Heart right ventricle (tissue), 16 donors: ENCODE data around the gene GPR45. TPM values are rescaled to one million over a fixed set of nuclear protein-coding genes. Genes with fewer than 3 reads are reported as not detected.

Experiments used
- ATAC-seq, 8 donors: fragments of 200-7000 bp; cut with Tn5 transposase; one replicate each; pipeline ENCODE4 v1.9.1; 2020; ENCODE audit warnings: mild to moderate bottlenecking in 8 of 8, moderate library complexity in 8 of 8, moderate number of reproducible peaks in 1 of 8
- DNase-seq, 2 donors: peaks; one replicate each; pipeline ENCODE4 v3.0.0-alpha.2; 2020
- H3K27ac ChIP-seq, 10 donors: fragments of 200-600 bp; sonication (generic) in 2 of 10; one replicate each; pipeline versions ENCODE4 v1.5.0 to v1.8.0; 2020 to 2022; ENCODE audit warnings: mild to moderate bottlenecking in 3 of 10
- H3K27me3 ChIP-seq, 7 donors: fragments of 200-600 bp; one replicate each; pipeline ENCODE4 v1.8.0; 2021 to 2022; ENCODE audit warnings: mild to moderate bottlenecking in 2 of 7
- H3K36me3 ChIP-seq, 9 donors: fragments of 200-600 bp; sonication (generic) in 1 of 9; one replicate each; pipeline versions ENCODE4 v1.5.0 to v1.8.0; 2020 to 2022; ENCODE audit warnings: mild to moderate bottlenecking in 2 of 9
- H3K4me1 ChIP-seq, 9 donors: fragments of 200-600 bp; sonication (generic) in 1 of 9; one replicate each; pipeline versions ENCODE4 v1.5.0 to v1.8.0; 2020 to 2022; ENCODE audit warnings: mild to moderate bottlenecking in 4 of 9
- H3K4me3 ChIP-seq, 10 donors: fragments of 200-600 bp; sonication (generic) in 2 of 10; one replicate each; pipeline versions ENCODE4 v1.5.0 to v1.8.0; 2020 to 2022; ENCODE audit warnings: mild to moderate bottlenecking in 7 of 10, moderate library complexity in 2 of 10
- H3K9me3 ChIP-seq, 11 donors: fragments of 200-600 bp in 10 of 11; sonication (generic) in 2 of 11; one replicate each; pipeline versions ENCODE4 v1.5.0 to v1.8.0; 2013 to 2022; ENCODE audit warnings: mild to moderate bottlenecking in 2 of 11, control low read depth in 1 of 11, moderate library complexity in 1 of 11
- WGBS, 2 donors: extraction: QIAGEN DNeasy Blood & Tissue Kit; methylation state at CpG; one replicate each; pipeline ENCODE4 v1.1.7; 2013; ENCODE audit warnings: inconsistent platforms in 1 of 2; 5-methylcytosine and 5-hydroxymethylcytosine counted together
- intact Hi-C, 10 donors: fragments of 100-400 bp; cut with DNase I; formaldehyde crosslinking; loops; one replicate each; pipeline versions ENCODE4 v1.11.1 to v1.14.2; 2022
- polyA plus RNA-seq, 2 donors: library from polyadenylated mRNA; stranded (reverse); fragments of 200-250 nt; gene quantifications; one replicate each; pipeline ENCODE4 v1.2.3, GENCODE V29; 2013
- total RNA-seq, 10 donors: library from RNA; stranded (reverse); fragmentation: NEBNext Ultra II Directional in 3 of 10; extraction: Animal tissue kit (Norgen Biotek cat#: 25700) in 3 of 10; gene quantifications; one replicate each; pipeline versions ENCODE4 v1.2.1 to v1.2.4, GENCODE V29; 2021 to 2023
- TF ChIP-seq, protein P1 (sequence below), 9 donors: fragments of 200-600 bp; sonication (generic) in 2 of 9; IDR thresholded peaks; one replicate each; pipeline versions ENCODE4 v1.5.0 to v1.8.0; 2021 to 2022; ENCODE audit warnings: antibody characterized with exemption in 9 of 9, mild to moderate bottlenecking in 5 of 9, moderate library complexity in 1 of 9
- donor health status: Arrhythmogenic right ventricular cardiomyopathy.
- donor health status: ischemic (EF 13 %, LVEDD 7.1; RV severe dilation, severe dysfunction).
- donor health status: healthy with polysubstance abuse.
- donor health status: DM: no; HTN: yes; CAD: no.
- donor health status: DM: no; HTN: no; CAD: no.
- donor health status: ischemic (EF 25% LVEDD 6.9; RV normal size, moderate dysfunction).
- donor health status: ischemic (EF 25% LVEDD 5.7; RV mildly dilated, moderate dysfunction).
- donor health status: healthy.
- donor health status: DM: yes; HTN: yes; CAD: no.
- donor health status: Ischemic cardiomyopathy.
- donor health status: ischemic (EF 35%, LVEDD 5.7; RV mildly dilated, moderate dysfunction).
- donor health status: nonischemic (EF 11% LVEDD 7.7; RV severe dilation, severe dysfunction).
- donor health status: DM: yes; HTN: yes; CAD: no.
- donor health status: PGD.
- donor health status: ischemic (EF 29% LVEDD 5.4; RV normal size, mild dysfunction).
- donor health status: nonischemic (EF 23%, LVEDD 6.1; RV moderate dilation, normal function).

GPR45 gene
- total and polyA plus RNA-seq, 12 donors, result not detected

DNA sequence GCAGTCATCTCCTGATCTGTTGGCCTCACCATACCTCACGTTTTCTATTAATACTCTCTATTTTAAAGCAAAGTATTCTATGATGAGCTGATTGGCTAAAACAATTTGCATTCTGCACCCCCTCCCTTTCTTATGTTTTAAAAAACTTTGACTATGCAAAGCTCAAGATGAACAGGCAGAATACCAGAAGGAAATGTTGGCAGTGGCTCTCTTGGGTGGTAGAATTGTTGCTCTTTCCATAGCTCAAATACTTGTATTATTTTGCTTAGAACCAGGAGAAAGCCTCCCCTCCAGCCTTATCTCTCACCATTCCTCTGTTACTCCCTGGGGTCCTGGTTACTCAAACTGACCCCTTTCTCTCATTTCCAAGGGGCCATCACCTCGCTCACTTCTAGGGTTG, 14.4 kb downstream of the GPR45 start:
- no peaks in the 10 kb centered on the region for H3K27me3 ChIP-seq
- H3K4me1 ChIP-seq, result no peaks in the 10 kb centered on the region
- no peaks in the 10 kb centered on the region for H3K9me3 ChIP-seq
- DNase-seq (no peak), ATAC-seq (no peak)
- H3K36me3 ChIP-seq, result no peaks in the 10 kb centered on the region
- TF ChIP-seq, protein P1, sequence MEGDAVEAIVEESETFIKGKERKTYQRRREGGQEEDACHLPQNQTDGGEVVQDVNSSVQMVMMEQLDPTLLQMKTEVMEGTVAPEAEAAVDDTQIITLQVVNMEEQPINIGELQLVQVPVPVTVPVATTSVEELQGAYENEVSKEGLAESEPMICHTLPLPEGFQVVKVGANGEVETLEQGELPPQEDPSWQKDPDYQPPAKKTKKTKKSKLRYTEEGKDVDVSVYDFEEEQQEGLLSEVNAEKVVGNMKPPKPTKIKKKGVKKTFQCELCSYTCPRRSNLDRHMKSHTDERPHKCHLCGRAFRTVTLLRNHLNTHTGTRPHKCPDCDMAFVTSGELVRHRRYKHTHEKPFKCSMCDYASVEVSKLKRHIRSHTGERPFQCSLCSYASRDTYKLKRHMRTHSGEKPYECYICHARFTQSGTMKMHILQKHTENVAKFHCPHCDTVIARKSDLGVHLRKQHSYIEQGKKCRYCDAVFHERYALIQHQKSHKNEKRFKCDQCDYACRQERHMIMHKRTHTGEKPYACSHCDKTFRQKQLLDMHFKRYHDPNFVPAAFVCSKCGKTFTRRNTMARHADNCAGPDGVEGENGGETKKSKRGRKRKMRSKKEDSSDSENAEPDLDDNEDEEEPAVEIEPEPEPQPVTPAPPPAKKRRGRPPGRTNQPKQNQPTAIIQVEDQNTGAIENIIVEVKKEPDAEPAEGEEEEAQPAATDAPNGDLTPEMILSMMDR (IDR thresholded peaks at IDR 0.05), result no peak
- H3K4me3 ChIP-seq, result no peak overlapping the region
- no peak overlapping the region for H3K27ac ChIP-seq
- intact Hi-C loops, result no loop called here
- 83% methylated on average over 2 of the region's 2 CpGs for WGBS, 2 donors

DNA sequence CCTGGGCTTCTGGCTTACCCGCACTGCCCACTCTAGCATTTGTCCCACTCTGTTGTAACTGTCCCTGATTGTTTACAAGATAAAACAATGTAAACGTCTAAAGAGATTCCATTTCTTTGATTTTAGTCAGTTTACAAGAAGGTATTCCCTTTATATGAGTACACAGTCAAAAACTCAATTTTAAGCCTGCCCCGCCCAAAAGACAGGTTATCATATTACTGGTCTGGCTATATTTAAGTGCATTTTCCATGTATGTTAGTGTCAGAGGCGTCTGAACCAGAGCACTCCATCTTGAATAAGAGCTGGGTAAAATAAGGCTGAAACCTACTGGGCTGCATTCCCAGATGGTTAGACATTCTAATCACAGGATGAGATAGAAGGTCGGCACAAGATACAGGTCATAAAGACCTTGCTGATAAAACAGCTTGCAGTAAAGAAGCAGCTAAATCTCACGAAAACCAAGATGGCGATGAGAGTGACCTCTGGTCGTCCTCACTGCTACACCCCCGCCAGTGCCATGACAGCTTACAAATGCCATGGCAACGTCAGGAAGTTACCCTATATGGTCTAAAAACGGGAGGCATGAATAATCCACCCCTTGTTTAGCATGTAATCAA, 15.0 kb downstream of the GPR45 start:
- Histone ChIP-seq H3K4me1 (no peaks in the 10 kb centered on the region), H3K9me3 (no peaks in the 10 kb centered on the region), H3K27ac (no peak overlapping the region), H3K27me3 (no peaks in the 10 kb centered on the region), H3K36me3 (no peaks in the 10 kb centered on the region), H3K4me3 (no peak overlapping the region)
- DNase-seq (no peak), ATAC-seq (no peak)
- WGBS, 2 donors, result 55 to 74% methylated on average over 11 of the region's 11 CpGs
- TF ChIP-seq, protein P1 (IDR thresholded peaks at IDR 0.05), result no peak
- intact Hi-C loops, result no loop called here

DNA sequence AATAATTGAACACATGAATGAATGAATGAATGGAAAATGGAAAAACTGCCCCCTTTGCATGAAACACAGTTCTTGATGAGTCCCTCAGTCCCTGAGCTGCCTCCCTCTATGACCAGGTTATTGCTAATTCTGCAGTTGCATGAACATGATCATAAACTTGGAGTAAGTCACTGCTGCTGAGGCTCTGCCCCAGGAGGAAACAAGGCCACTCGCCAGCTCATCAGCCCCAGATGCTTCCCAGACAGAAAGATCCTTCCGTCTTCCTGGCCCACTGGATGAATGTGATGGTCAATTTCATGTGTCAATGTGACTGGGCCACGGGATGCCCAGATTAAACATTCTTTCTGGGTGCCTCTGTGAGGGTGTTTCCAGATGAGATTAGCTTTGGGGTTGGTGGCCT, 16.4 kb downstream of the GPR45 start:
- Histone ChIP-seq H3K27ac (no peak overlapping the region), H3K4me3 (no peak overlapping the region), H3K27me3 (no peaks in the 10 kb centered on the region), H3K36me3 (peaks cover 0 to 1% (median 0%) of the 10 kb centered on the region in 9 donors), H3K9me3 (no peaks in the 10 kb centered on the region), H3K4me1 (no peaks in the 10 kb centered on the region)
- intact Hi-C loops, result no loop called here
- TF ChIP-seq, protein P1 (IDR thresholded peaks at IDR 0.05), result no peak
- ATAC-seq (no peak), DNase-seq (no peak)
- WGBS, 2 donors, result 84 to 87% methylated on average over 3 of the region's 3 CpGs

- WGBS, 2 donors, result 87% methylated on average over 10 of the region's 10 CpGs
- TF ChIP-seq, protein P1 (IDR thresholded peaks at IDR 0.05), result no peak
- intact Hi-C loops, result no loop called here
These were observed 17.4 kb downstream of the GPR45 start for GRCh38 chr2:105258835-105259350.

More at GRCh38 chr2:105258835-105259350, 17.4 kb downstream of the GPR45 start:
- Histone ChIP-seq H3K27me3 (no peaks in the 10 kb centered on the region), H3K4me3 (no peak overlapping the region), H3K9me3 (no peaks in the 10 kb centered on the region), H3K27ac (no peak overlapping the region), H3K36me3 (peaks cover 0 to 10% (median 0%) of the 10 kb centered on the region in 9 donors), H3K4me1 (no peaks in the 10 kb centered on the region)
- DNase-seq (no peak), ATAC-seq (no peak)
